ENCODE results near the gene DCST2. TPM values are rescaled to one million over a fixed set of nuclear protein-coding genes. Genes with fewer than 3 reads are reported as not detected.
A peak's percentile ranks its signal among the peaks of the same experiment; 100 is the strongest.

The DCST2 gene
- total and polyA plus RNA-seq, 9 of the 15 experiments (the other 6 are each of a cell fraction or from before 2014, with no cell fraction given): 0.09 to 0.49 (median 0.11) TPM; not detected in 3

DNA sequence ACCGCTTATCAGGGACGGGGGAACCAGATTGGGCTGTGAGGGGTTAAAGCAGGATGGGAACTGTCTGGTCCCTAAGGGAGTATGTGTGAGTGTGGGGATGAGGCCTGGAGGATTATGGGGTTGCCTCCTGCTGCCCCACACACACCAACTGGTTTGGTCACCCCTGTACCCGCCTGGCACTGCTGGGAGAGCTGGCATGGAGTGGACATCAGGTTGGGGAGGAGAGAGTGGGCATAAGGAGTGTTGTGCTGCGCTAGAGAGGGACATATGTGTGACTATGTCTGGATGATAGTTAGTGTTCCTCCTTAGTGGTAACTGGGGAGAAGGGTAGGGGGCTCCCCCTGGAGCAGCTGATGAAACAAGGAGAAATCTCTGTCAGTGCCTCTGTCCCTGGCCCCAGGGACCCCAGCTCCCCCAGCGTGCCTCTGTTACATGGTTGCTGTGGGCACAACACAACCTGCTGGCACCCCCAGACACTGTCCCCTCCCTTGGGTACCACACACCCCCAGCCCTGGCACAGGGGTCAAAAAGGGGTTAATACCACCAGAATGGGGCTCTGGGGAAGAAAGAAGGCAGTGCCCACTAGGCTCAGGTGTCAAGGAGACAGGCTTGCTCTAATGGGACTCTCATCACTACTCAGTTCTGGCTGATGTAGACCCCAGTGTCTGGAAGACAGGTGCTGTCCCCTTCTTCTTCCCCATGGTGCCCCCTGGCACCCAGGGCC lies 29.1 kb downstream of the DCST2 start (continued):
- TF ChIP-seq MEIS2 (IDR thresholded peaks at IDR 0.05; ENCODE audit: partially characterized antibody) (no peak), ZNF197 (CRISPR knock-in tag; IDR thresholded peaks at IDR 0.05; ENCODE audit: low read depth) (no peak), ESRRB (CRISPR knock-in tag; IDR thresholded peaks at IDR 0.05; ENCODE audit: borderline replicate concordance) (no peak), EZH2 (IDR thresholded peaks at IDR 0.05; ENCODE audit: borderline replicate concordance, low read depth, low read length) (no peak), NCOA6 (IDR thresholded peaks at IDR 0.05) (no peak), KAT2B (IDR thresholded peaks at IDR 0.05; ENCODE audit: low read depth, low read length) (no peak), ZNF830 (CRISPR knock-in tag; IDR thresholded peaks at IDR 0.05) (no peak), CREBBP (IDR thresholded peaks at IDR 0.05; ENCODE audit: low read depth, low read length) (no peak), RBFOX2 (IDR thresholded peaks at IDR 0.05; ENCODE audit: low read depth, low read length) (peak; percentile 14; the same call in 1 of the 2 replicates), BDP1 (IDR thresholded peaks at IDR 0.05; ENCODE audit: insufficient read depth, insufficient read length) (no peak), ZNF780A (CRISPR knock-in tag; IDR thresholded peaks at IDR 0.05) (0 out of 2 replicates have a peak, but pooled peaks have one; percentile 24), ZNF551 (CRISPR knock-in tag; IDR thresholded peaks at IDR 0.05) (no peak), FOXJ2 (tag; IDR thresholded peaks at IDR 0.05) (no peak), HCFC1 (IDR thresholded peaks at IDR 0.05; ENCODE audit: low read depth, low read length) (no peak), ZNF76 (CRISPR knock-in tag; IDR thresholded peaks at IDR 0.05; ENCODE audit: borderline replicate concordance) (peak; percentile 30; the same call in 1 of the 2 replicates), RB1 (IDR thresholded peaks at IDR 0.05; ENCODE audit: low read depth) (no peak)
- TF ChIP-seq, protein P1, sequence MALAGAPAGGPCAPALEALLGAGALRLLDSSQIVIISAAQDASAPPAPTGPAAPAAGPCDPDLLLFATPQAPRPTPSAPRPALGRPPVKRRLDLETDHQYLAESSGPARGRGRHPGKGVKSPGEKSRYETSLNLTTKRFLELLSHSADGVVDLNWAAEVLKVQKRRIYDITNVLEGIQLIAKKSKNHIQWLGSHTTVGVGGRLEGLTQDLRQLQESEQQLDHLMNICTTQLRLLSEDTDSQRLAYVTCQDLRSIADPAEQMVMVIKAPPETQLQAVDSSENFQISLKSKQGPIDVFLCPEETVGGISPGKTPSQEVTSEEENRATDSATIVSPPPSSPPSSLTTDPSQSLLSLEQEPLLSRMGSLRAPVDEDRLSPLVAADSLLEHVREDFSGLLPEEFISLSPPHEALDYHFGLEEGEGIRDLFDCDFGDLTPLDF (CRISPR knock-in tag; IDR thresholded peaks at IDR 0.05): no peak
- TF ChIP-seq, protein P2, sequence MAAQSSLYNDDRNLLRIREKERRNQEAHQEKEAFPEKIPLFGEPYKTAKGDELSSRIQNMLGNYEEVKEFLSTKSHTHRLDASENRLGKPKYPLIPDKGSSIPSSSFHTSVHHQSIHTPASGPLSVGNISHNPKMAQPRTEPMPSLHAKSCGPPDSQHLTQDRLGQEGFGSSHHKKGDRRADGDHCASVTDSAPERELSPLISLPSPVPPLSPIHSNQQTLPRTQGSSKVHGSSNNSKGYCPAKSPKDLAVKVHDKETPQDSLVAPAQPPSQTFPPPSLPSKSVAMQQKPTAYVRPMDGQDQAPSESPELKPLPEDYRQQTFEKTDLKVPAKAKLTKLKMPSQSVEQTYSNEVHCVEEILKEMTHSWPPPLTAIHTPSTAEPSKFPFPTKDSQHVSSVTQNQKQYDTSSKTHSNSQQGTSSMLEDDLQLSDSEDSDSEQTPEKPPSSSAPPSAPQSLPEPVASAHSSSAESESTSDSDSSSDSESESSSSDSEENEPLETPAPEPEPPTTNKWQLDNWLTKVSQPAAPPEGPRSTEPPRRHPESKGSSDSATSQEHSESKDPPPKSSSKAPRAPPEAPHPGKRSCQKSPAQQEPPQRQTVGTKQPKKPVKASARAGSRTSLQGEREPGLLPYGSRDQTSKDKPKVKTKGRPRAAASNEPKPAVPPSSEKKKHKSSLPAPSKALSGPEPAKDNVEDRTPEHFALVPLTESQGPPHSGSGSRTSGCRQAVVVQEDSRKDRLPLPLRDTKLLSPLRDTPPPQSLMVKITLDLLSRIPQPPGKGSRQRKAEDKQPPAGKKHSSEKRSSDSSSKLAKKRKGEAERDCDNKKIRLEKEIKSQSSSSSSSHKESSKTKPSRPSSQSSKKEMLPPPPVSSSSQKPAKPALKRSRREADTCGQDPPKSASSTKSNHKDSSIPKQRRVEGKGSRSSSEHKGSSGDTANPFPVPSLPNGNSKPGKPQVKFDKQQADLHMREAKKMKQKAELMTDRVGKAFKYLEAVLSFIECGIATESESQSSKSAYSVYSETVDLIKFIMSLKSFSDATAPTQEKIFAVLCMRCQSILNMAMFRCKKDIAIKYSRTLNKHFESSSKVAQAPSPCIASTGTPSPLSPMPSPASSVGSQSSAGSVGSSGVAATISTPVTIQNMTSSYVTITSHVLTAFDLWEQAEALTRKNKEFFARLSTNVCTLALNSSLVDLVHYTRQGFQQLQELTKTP (IDR thresholded peaks at IDR 0.05; ENCODE audit: low read depth in 1 of 2, partially characterized antibody in 2 of 2): no peak
- TF ChIP-seq, protein P3, sequence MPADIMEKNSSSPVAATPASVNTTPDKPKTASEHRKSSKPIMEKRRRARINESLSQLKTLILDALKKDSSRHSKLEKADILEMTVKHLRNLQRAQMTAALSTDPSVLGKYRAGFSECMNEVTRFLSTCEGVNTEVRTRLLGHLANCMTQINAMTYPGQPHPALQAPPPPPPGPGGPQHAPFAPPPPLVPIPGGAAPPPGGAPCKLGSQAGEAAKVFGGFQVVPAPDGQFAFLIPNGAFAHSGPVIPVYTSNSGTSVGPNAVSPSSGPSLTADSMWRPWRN (IDR thresholded peaks at IDR 0.05; ENCODE audit: low read depth): no peak
- TF ChIP-seq, protein P4, sequence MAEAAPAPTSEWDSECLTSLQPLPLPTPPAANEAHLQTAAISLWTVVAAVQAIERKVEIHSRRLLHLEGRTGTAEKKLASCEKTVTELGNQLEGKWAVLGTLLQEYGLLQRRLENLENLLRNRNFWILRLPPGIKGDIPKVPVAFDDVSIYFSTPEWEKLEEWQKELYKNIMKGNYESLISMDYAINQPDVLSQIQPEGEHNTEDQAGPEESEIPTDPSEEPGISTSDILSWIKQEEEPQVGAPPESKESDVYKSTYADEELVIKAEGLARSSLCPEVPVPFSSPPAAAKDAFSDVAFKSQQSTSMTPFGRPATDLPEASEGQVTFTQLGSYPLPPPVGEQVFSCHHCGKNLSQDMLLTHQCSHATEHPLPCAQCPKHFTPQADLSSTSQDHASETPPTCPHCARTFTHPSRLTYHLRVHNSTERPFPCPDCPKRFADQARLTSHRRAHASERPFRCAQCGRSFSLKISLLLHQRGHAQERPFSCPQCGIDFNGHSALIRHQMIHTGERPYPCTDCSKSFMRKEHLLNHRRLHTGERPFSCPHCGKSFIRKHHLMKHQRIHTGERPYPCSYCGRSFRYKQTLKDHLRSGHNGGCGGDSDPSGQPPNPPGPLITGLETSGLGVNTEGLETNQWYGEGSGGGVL (CRISPR knock-in tag; IDR thresholded peaks at IDR 0.05): no peak

All from K562 (cell line).